Panc1 (cell line): ENCODE measurements around the gene MYH14. TPM values are rescaled to one million over a fixed set of nuclear protein-coding genes. Genes with fewer than 3 reads are reported as not detected.
"Not testable (repeated sequence)": the region's sequence is repeated elsewhere in the genome, so short reads cannot be mapped to it uniquely, and the experiment has no call there.

Source experiments
- ATAC-seq: fragments of 200-7000 bp; cut with Tn5 transposase; 2 replicates; pipeline ENCODE4 v1.9.1; 2020; ENCODE audit warnings: mild to moderate bottlenecking, moderate library complexity
- BruUV-seq: library from RNA; stranded (reverse); fragments of 400-500 nt; replicated peaks from 2 replicates; lab custom pipeline; 2021; lab: Mats Ljungman, UMichigan
- CTCF ChIA-PET: fragments of 300-600 bp; sonication (Branson Sonifier 250); formaldehyde crosslinking; loops from one replicate; lab custom pipeline; 2022; ENCODE audit warnings: antibody characterized with exemption; lab: Charles Lee
- POLR2A ChIA-PET: fragments of 300-600 bp; sonication (Branson Sonifier 250); formaldehyde crosslinking; loops from one replicate; lab custom pipeline; 2022; ENCODE audit warnings: antibody characterized with exemption; lab: Charles Lee
- DNase-seq: peaks from one replicate; pipeline ENCODE4 v3.0.0-alpha.2; 2010; ENCODE audit warnings: low read depth, low spot score
- H3K27ac ChIP-seq: 2 replicates; pipeline ENCODE4 v1.5.1; 2011; ENCODE audit warnings: mild to moderate bottlenecking, low read length, inconsistent platforms
- H3K27me3 ChIP-seq: fragments of 200-500 bp; sonication (Bioruptor generic); 2 replicates; pipeline ENCODE4 v1.6.0; 2014; ENCODE audit warnings: low read length, inconsistent platforms; ENCODE audit not compliant: control insufficient read depth, insufficient read depth
- H3K36me3 ChIP-seq: fragments of 200-500 bp; sonication (Bioruptor generic); 2 replicates; pipeline ENCODE4 v1.5.1; 2014; ENCODE audit warnings: inconsistent platforms, mild to moderate bottlenecking, low read length, moderate library complexity; ENCODE audit not compliant: control insufficient read depth, insufficient read depth
- H3K4me1 ChIP-seq: 2 replicates; pipeline ENCODE4 v1.5.1; 2011; ENCODE audit warnings: inconsistent platforms, mild to moderate bottlenecking, low read length, moderate library complexity; ENCODE audit not compliant: control insufficient read depth, insufficient read depth
- H3K4me3 ChIP-seq, 2 experiments: 2 replicates each; pipeline ENCODE4 v1.5.1; 2011 to 2012; ENCODE audit warnings: low read depth in 2 of 2, low read length in 2 of 2, mild to moderate bottlenecking in 2 of 2, inconsistent platforms in 1 of 2, moderate library complexity in 1 of 2
- H3K9me3 ChIP-seq: fragments of 200-500 bp; sonication (Bioruptor generic); 2 replicates; pipeline ENCODE4 v1.5.1; 2014; ENCODE audit warnings: low read depth, mild to moderate bottlenecking, inconsistent platforms, low read length, moderate library complexity; ENCODE audit not compliant: control insufficient read depth, insufficient read depth
- POLR2AphosphoS5 ChIP-seq: IDR thresholded peaks from 2 replicates; pipeline ENCODE4 v1.6.1; 2012; ENCODE audit warnings: mild to moderate bottlenecking, low read depth, low read length, moderate library complexity
- SIN3A ChIP-seq: IDR thresholded peaks from 2 replicates; pipeline ENCODE4 v1.6.1; 2012; ENCODE audit warnings: low read depth, mild to moderate bottlenecking, low read length, moderate library complexity, borderline replicate concordance; ENCODE audit not compliant: insufficient read depth
- TCF7L2 ChIP-seq: IDR thresholded peaks from 2 replicates; pipeline ENCODE4 v1.6.1; 2011; ENCODE audit warnings: mild to moderate bottlenecking, low read depth, low read length, inconsistent platforms
- in situ Hi-C: cut with HindIII; loops from 2 replicates; pipeline ENCODE4 v1.10.0; 2016; ENCODE audit warnings: low sequenced_read_pairs, low pct_unique_long_range_greater_than_20kb
- intact Hi-C: fragments of 100-400 bp; cut with micrococcal nuclease; formaldehyde crosslinking; loops from one replicate; pipeline ENCODE4 v1.10.0; 2022; ENCODE audit not compliant: unreplicated experiment
- total RNA-seq: library from RNA; stranded (reverse); gene quantifications from one replicate; pipeline ENCODE4 v1.2.1, GENCODE V29; 2021; ENCODE audit not compliant: unreplicated experiment
- TF ChIP-seq, protein P1 (sequence below), 2 experiments: IDR thresholded peaks; 2 replicates each; pipeline ENCODE4 v1.6.1; 2011 to 2012; ENCODE audit warnings: low read depth in 2 of 2, control low read depth in 1 of 2, low read length in 1 of 2, mild to moderate bottlenecking in 1 of 2, moderate library complexity in 1 of 2; ENCODE audit not compliant: insufficient read depth in 1 of 2
- TF ChIP-seq, protein P2 (sequence below): fragments of 450-650 bp; IDR thresholded peaks from 2 replicates; pipeline ENCODE4 v1.5.1; 2017; ENCODE audit warnings: mild to moderate bottlenecking

The MYH14 gene
- total RNA-seq, 1 experiment from 2014 or later, result 23.8 TPM

DNA sequence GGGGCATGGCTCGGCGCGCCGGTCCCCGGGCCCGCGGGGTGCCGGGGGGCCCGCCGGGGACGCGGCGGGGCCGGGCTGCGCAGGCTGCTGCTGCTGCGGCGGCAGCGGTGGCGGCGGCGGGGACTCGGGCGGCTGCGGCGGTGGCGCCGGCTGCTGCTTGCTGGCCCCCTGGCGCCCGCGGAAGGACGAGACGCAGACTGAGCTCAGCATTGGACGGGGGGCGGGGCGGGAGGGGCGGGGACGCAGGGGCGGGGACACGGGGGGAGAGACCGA lies 125.4 kb downstream of the MYH14 start:
- ChIA-PET CTCF (interaction anchor here (0.5 to 1.5 kb wide), 3 partner anchors 13 to 1349 kb away, joined by 5 to 10 read pairs (median 8); no protein-coding TSS in a partner anchor), POLR2A (interaction anchor here (0.6 to 1.2 kb wide), 5 partner anchors 9 to 364 kb away, joined by 5 to 10 read pairs (median 5); no protein-coding TSS in a partner anchor)
- no peaks in the 10 kb centered on the region for H3K27me3 ChIP-seq
- no peaks in the 10 kb centered on the region for H3K9me3 ChIP-seq
- TF ChIP-seq POLR2AphosphoS5, result no peak
- no peak for TF ChIP-seq SIN3A
- TF ChIP-seq TCF7L2, result no peak
- TF ChIP-seq, protein P1, sequence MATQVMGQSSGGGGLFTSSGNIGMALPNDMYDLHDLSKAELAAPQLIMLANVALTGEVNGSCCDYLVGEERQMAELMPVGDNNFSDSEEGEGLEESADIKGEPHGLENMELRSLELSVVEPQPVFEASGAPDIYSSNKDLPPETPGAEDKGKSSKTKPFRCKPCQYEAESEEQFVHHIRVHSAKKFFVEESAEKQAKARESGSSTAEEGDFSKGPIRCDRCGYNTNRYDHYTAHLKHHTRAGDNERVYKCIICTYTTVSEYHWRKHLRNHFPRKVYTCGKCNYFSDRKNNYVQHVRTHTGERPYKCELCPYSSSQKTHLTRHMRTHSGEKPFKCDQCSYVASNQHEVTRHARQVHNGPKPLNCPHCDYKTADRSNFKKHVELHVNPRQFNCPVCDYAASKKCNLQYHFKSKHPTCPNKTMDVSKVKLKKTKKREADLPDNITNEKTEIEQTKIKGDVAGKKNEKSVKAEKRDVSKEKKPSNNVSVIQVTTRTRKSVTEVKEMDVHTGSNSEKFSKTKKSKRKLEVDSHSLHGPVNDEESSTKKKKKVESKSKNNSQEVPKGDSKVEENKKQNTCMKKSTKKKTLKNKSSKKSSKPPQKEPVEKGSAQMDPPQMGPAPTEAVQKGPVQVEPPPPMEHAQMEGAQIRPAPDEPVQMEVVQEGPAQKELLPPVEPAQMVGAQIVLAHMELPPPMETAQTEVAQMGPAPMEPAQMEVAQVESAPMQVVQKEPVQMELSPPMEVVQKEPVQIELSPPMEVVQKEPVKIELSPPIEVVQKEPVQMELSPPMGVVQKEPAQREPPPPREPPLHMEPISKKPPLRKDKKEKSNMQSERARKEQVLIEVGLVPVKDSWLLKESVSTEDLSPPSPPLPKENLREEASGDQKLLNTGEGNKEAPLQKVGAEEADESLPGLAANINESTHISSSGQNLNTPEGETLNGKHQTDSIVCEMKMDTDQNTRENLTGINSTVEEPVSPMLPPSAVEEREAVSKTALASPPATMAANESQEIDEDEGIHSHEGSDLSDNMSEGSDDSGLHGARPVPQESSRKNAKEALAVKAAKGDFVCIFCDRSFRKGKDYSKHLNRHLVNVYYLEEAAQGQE (IDR thresholded peaks at IDR 0.05; ENCODE audit: insufficient read depth in 1 of 2, low read depth in 2 of 2, low read length in 1 of 2), result no peak
- TF ChIP-seq, protein P2, sequence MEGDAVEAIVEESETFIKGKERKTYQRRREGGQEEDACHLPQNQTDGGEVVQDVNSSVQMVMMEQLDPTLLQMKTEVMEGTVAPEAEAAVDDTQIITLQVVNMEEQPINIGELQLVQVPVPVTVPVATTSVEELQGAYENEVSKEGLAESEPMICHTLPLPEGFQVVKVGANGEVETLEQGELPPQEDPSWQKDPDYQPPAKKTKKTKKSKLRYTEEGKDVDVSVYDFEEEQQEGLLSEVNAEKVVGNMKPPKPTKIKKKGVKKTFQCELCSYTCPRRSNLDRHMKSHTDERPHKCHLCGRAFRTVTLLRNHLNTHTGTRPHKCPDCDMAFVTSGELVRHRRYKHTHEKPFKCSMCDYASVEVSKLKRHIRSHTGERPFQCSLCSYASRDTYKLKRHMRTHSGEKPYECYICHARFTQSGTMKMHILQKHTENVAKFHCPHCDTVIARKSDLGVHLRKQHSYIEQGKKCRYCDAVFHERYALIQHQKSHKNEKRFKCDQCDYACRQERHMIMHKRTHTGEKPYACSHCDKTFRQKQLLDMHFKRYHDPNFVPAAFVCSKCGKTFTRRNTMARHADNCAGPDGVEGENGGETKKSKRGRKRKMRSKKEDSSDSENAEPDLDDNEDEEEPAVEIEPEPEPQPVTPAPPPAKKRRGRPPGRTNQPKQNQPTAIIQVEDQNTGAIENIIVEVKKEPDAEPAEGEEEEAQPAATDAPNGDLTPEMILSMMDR, result no peak
- no TSS peak for BruUV-seq
- H3K36me3 ChIP-seq, result no peaks in the 10 kb centered on the region
- H3K4me1 ChIP-seq, result peaks cover 12% of the 10 kb centered on the region
- H3K27ac ChIP-seq, result no peak overlapping the region
- peak overlapping the region in 1 of 2 experiments; percentile 41; a peak in 2 of 4 replicates for H3K4me3 ChIP-seq
- DNase-seq (no peak), ATAC-seq (peak; percentile 27)
- intact Hi-C loops, result no loop called here
- in situ Hi-C loops, result no loop called here

DNA sequence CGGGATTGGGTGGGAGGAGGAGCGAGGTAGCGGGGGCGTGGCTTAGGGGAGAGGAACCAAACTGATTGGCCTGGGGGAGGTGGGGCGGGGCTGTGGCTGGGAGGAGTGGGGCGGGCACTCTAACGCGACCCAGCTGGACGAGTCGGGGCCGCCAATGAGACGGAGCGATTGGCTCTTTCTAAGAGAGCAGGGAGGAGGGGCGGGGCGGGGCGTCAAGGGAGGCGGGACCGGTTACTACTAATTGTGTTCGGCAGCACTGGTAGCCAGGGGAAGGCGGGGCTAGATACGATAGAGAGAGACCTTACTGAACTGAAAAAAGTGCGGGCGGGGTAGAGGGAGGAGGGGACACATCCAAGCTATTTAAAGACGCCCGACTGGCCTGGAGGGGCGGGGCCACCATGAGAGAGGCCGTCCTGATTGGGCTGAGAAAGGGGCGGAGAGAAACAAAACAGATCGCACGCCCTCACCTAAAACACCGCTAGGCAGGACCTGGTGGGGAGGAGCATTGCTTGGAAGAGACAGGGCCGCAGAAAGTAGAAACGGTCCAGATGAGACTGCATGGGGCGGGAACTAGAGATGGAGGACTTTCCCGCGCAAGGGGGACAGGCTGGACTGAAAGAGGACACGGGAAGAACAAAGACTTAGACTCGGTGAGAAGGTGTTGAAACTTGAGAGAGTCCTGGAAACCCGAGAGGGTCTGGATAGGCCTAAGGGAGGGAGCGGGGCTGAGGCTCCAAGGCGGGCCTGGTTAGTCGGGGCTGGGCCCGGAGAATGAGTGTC lies 125.9 kb downstream of the MYH14 start, which contains the start of gene KCNC3:
TSS of gene KCNC3 (minus strand) at position 232 of the 780 bp plus-strand sequence. CDS start 295 bp downstream, outside the sequence.
- peak; percentile 92 for DNase-seq
- Histone ChIP-seq H3K4me3 (peak within 1 kb of the TSS; percentile 49 to 63), H3K36me3 (no peaks in the 10 kb centered on the region), H3K9me3 (no peaks in the 10 kb centered on the region), H3K4me1 (peaks cover 12% of the 10 kb centered on the region), H3K27ac (peak within 1 kb of the TSS; percentile 71), H3K27me3 (no peaks in the 10 kb centered on the region)
- BruUV-seq, result no TSS peak
- no peak for TF ChIP-seq SIN3A
- peak; percentile 56; the same call in 1 of the 2 replicates for TF ChIP-seq POLR2AphosphoS5
- peak; percentile 37 for TF ChIP-seq TCF7L2
- intact Hi-C loops (no loop called here), in situ Hi-C loops (no loop called here)
- ATAC-seq, result peak; percentile 78
- ChIA-PET CTCF (interaction anchor here (0.5 to 1.5 kb wide), 3 partner anchors 13 to 1349 kb away, joined by 5 to 10 read pairs (median 8); no protein-coding TSS in a partner anchor), POLR2A (interaction anchor here (0.6 to 1.2 kb wide), 5 partner anchors 9 to 364 kb away, joined by 5 to 10 read pairs (median 5); no protein-coding TSS in a partner anchor)

DNA sequence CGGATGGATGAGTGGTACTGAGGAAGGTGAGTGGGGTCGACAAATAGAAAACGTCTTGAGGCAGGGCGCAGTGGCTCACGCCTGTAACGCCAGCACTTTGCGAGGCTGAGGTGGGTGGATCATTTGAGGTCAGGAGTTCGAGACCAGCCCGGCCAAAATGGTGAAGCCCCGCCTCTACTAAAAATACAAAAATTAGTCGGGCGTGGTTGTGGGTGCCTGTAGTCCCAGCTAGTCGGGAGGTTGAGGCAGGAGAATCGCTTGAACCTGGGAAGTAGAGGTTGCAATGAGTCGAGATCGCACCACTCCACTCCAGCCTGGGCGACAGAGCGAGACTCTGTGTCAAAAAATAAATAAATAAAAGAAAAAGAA lies 126.5 kb downstream of the MYH14 start:
- in situ Hi-C loops, DNase-seq, H3K27me3 ChIP-seq, intact Hi-C loops, POLR2A ChIA-PET, ATAC-seq, CTCF ChIA-PET, H3K36me3 ChIP-seq, H3K9me3 ChIP-seq: not testable (repeated sequence)
- peak overlapping the region; percentile 49 to 63 for H3K4me3 ChIP-seq
- BruUV-seq, result TSS peak; percentile 92
- H3K27ac ChIP-seq, result peak overlapping the region; percentile 71
- H3K4me1 ChIP-seq, result peaks cover 12% of the 10 kb centered on the region
